Natural killer cell (primary cell): ENCODE measurements around the gene ZCCHC8. TPM values are rescaled to one million over a fixed set of nuclear protein-coding genes. Genes with fewer than 3 reads are reported as not detected.
A peak's percentile ranks its signal among the peaks of the same experiment; 100 is the strongest.

Experiments used
- ATAC-seq, 3 donors: fragments of 150-1000 bp in 2 of 3; fragments of 200-7000 bp in 1 of 3; cut with Tn5 transposase; 1 replicate in 1 of 3; 2 replicates in 2 of 3; pipeline ENCODE4 v1.10.0; 2021; ENCODE audit warnings: mild to moderate bottlenecking in 2 of 3, moderate library complexity in 2 of 3
- DNase-seq, 2 donors: peaks; one replicate each; pipeline versions ENCODE4 v3.0.0 to v3.0.0-alpha.2; 2013 to 2021; ENCODE audit warnings: mixed read lengths in 1 of 2
- H3K27ac ChIP-seq: one replicate; pipeline ENCODE4 v1.5.1; 2013; ENCODE audit warnings: mild to moderate bottlenecking, low read length
- H3K27me3 ChIP-seq: one replicate; pipeline ENCODE4 v1.6.1; 2013; ENCODE audit warnings: low read length; ENCODE audit not compliant: control insufficient read depth, insufficient read depth
- H3K36me3 ChIP-seq: one replicate; pipeline ENCODE4 v1.6.1; 2013; ENCODE audit warnings: low read length; ENCODE audit not compliant: control insufficient read depth, insufficient read depth
- H3K4me1 ChIP-seq: one replicate; pipeline ENCODE4 v1.6.1; 2013; ENCODE audit warnings: low read length; ENCODE audit not compliant: control insufficient read depth, insufficient read depth
- H3K4me3 ChIP-seq: one replicate; pipeline ENCODE4 v1.5.1; 2013; ENCODE audit warnings: low read length
- H3K9me3 ChIP-seq: one replicate; pipeline ENCODE4 v1.6.1; 2013; ENCODE audit warnings: low read length; ENCODE audit not compliant: control insufficient read depth, insufficient read depth
- H3K27ac Mint-ChIP-seq, 2 donors: one replicate each; pipeline ENCODE4 v1.8.0; 2022; ENCODE audit warnings: mild to moderate bottlenecking in 2 of 2, mixed read lengths in 2 of 2, moderate library complexity in 1 of 2
- H3K27me3 Mint-ChIP-seq, 2 donors: one replicate each; pipeline ENCODE4 v1.8.0; 2022; ENCODE audit warnings: low read depth in 2 of 2, mixed read lengths in 2 of 2
- H3K36me3 Mint-ChIP-seq: one replicate; pipeline ENCODE4 v1.8.0; 2022; ENCODE audit warnings: mixed read lengths
- H3K4me1 Mint-ChIP-seq, 2 donors: one replicate each; pipeline ENCODE4 v1.8.0; 2022; ENCODE audit warnings: mixed read lengths in 2 of 2
- H3K4me3 Mint-ChIP-seq: one replicate; pipeline ENCODE4 v1.8.0; 2022; ENCODE audit warnings: mild to moderate bottlenecking, moderate library complexity, mixed read lengths
- H3K9me3 Mint-ChIP-seq, 2 donors: one replicate each; pipeline ENCODE4 v1.8.0; 2022; ENCODE audit warnings: mixed read lengths in 2 of 2
- CTCF ChIP-seq: fragments of 200-600 bp; IDR thresholded peaks from one replicate; pipeline ENCODE4 v1.8.0; 2022; ENCODE audit warnings: antibody characterized with exemption
- WGBS: methylation state at CpG from one replicate; pipeline ENCODE4 v1.1.7; 2013; ENCODE audit warnings: missing lambda C conversion rate; ENCODE audit not compliant: insufficient coverage; 5-methylcytosine and 5-hydroxymethylcytosine counted together
- intact Hi-C: fragments of 100-400 bp; cut with micrococcal nuclease; formaldehyde crosslinking; loops from one replicate; pipeline ENCODE4 v1.14.2; 2022
- total RNA-seq, 4 donors: library from RNA; stranded (reverse); fragments of 120-200 nt in 1 of 4; gene quantifications; one replicate each; pipeline versions ENCODE4 v1.2.3 to v1.2.4, GENCODE V29; 2013 to 2022

ZCCHC8 gene
- total RNA-seq, 3 donors from 2014 or later (not counting 1 experiment from before 2014, with no cell fraction given) = 57.7 to 71.6 (median 66.6) TPM

- ATAC-seq = no peak
- DNase-seq = no peak
- intact Hi-C loops = no loop called here
- Histone ChIP-seq H3K27ac (no peak overlapping the region), H3K4me3 (no peak overlapping the region), H3K36me3 (no peaks in the 10 kb centered on the region), H3K4me1 (peaks cover 10% of the 10 kb centered on the region), H3K9me3 (no peaks in the 10 kb centered on the region), H3K27me3 (no peaks in the 10 kb centered on the region)
- WGBS = 96% methylated on average over 9 of the region's 9 CpGs
- Mint-ChIP-seq H3K4me3 (no peak overlapping the region), H3K27me3 (no peaks in the 10 kb centered on the region), H3K36me3 (no peaks in the 10 kb centered on the region), H3K4me1 (peaks cover 0 to 12% of the 10 kb centered on the region in 2 donors), H3K9me3 (no peaks in the 10 kb centered on the region), H3K27ac (no peak overlapping the region)
- no peak for TF ChIP-seq CTCF
Measured at GRCh38 chr12:122427403-122427802, 73.3 kb downstream of the ZCCHC8 start.

GRCh38 chr12:122423258-122424165 is 77.2 kb downstream of the ZCCHC8 start:
- WGBS = 20% methylated on average over 19 of the region's 21 CpGs
- ATAC-seq (no peak), DNase-seq (peak in 1 of 2 donors; percentile 38)
- TF ChIP-seq CTCF = no peak
- H3K4me3 ChIP-seq = peak overlapping the region; percentile 61
- H3K4me1 ChIP-seq = peaks cover 31% of the 10 kb centered on the region
- Mint-ChIP-seq H3K9me3 (no peaks in the 10 kb centered on the region), H3K36me3 (no peaks in the 10 kb centered on the region), H3K27ac (peak overlapping the region; percentile 67 to 83), H3K4me1 (peaks cover 7 to 23% of the 10 kb centered on the region in 2 donors), H3K27me3 (no peaks in the 10 kb centered on the region), H3K4me3 (peak overlapping the region; percentile 89)
- intact Hi-C loops = no loop called here
- no peaks in the 10 kb centered on the region for H3K27me3 ChIP-seq
- no peaks in the 10 kb centered on the region for H3K9me3 ChIP-seq
- H3K27ac ChIP-seq = no peak overlapping the region
- H3K36me3 ChIP-seq = no peaks in the 10 kb centered on the region

- peak overlapping the region; percentile 67 to 83 for H3K27ac Mint-ChIP-seq
- intact Hi-C loops = no loop called here
- peak overlapping the region; percentile 18 for H3K27ac ChIP-seq
- H3K9me3 Mint-ChIP-seq = no peaks in the 10 kb centered on the region
- H3K27me3 Mint-ChIP-seq = no peaks in the 10 kb centered on the region
- ATAC-seq (peak in 2 of 3 donors; percentile 4 to 13), DNase-seq (peak in 1 of 2 donors; percentile 47)
- no peaks in the 10 kb centered on the region for H3K9me3 ChIP-seq
- peak overlapping the region; percentile 61 for H3K4me3 ChIP-seq
- peak overlapping the region; percentile 89 for H3K4me3 Mint-ChIP-seq
- H3K4me1 Mint-ChIP-seq = peaks cover 11 to 23% of the 10 kb centered on the region in 2 donors
- H3K4me1 ChIP-seq = peaks cover 31% of the 10 kb centered on the region
- under 1% methylated on average over 39 of the region's 39 CpGs for whole genome bisulfite sequencing
- H3K27me3 ChIP-seq = no peaks in the 10 kb centered on the region
- TF ChIP-seq CTCF = no peak
- H3K36me3 Mint-ChIP-seq = no peaks in the 10 kb centered on the region
- H3K36me3 ChIP-seq = no peaks in the 10 kb centered on the region
Measured at GRCh38 chr12:122422730-122423257, 77.9 kb downstream of the ZCCHC8 start.
